Tibial artery (tissue), 4 donors: ENCODE measurements around the gene PACSIN1.

Experiments used
- DNase-seq, 2 donors: peaks; one replicate each; pipeline ENCODE4 v3.0.0-alpha.2; 2019
- H3K27ac ChIP-seq, 2 donors: fragments of 200-600 bp; sonication (generic) in 1 of 2; 1 replicate in 1 of 2; 2 replicates in 1 of 2; pipeline ENCODE4 v1.5.1; 2018 to 2019; ENCODE audit warnings: mild to moderate bottlenecking in 1 of 2
- H3K27me3 ChIP-seq, 2 donors: fragments of 200-600 bp; sonication (generic) in 1 of 2; one replicate each; pipeline versions ENCODE4 v1.5.1 to v1.6.0; 2016 to 2019
- H3K36me3 ChIP-seq, 3 donors: fragments of 200-600 bp; sonication (generic) in 2 of 3; one replicate each; pipeline ENCODE4 v1.5.1; 2016 to 2019; ENCODE audit warnings: mild to moderate bottlenecking in 2 of 3
- H3K4me1 ChIP-seq, 4 donors: fragments of 200-600 bp; sonication (generic) in 2 of 4; 1 replicate in 3 of 4; 2 replicates in 1 of 4; pipeline ENCODE4 v1.5.1; 2016 to 2019
- H3K4me3 ChIP-seq, 2 donors: fragments of 200-600 bp; sonication (generic) in 1 of 2; 1 replicate in 1 of 2; 2 replicates in 1 of 2; pipeline ENCODE4 v1.5.1; 2018 to 2019; ENCODE audit warnings: mild to moderate bottlenecking in 2 of 2
- H3K9me3 ChIP-seq, 3 donors: fragments of 200-600 bp; sonication (generic) in 1 of 3; one replicate each; pipeline ENCODE4 v1.5.1; 2016 to 2019
- intact Hi-C: fragments of 100-400 bp; cut with DNase I; formaldehyde crosslinking; loops from one replicate; pipeline ENCODE4 v1.15.0; 2023; ENCODE audit warnings: low total_unique reads
- TF ChIP-seq, protein P1 (sequence below), 2 experiments: fragments of 200-600 bp in 1 of 2; fragments of 450-650 bp in 1 of 2; IDR thresholded peaks; one replicate each; pipeline ENCODE4 v1.5.1; 2017 to 2019; ENCODE audit warnings: antibody characterized with exemption in 2 of 2, mild to moderate bottlenecking in 1 of 2, moderate library complexity in 1 of 2

Gene PACSIN1

DNA sequence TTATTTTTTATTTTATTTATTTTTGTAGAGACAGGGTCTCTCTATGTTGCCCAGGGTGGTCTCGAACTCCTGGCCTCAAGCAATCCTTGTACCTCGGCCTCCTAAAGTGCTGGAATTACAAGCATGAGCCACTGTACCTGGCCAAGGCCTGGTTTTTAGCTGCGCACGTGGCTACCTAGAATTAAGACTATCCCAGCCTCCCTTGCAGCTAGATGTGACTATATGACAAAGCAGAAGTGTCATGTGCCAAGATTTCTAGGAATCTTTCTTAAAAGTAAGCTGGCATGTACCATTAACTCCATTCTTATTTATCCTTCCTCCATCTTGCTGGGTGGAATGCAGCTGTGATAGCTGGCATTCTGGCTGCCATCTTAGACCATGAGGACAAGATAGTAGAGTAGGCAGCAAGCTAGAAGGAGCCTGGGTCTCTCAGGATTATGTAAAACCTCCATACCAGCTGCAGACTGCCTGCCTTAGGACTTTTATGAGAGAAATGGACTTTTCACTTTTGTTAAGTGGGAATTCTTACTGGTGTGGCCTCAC lies 92.4 kb downstream of the PACSIN1 start:
- H3K4me3 ChIP-seq, result no peak overlapping the region

DNA sequence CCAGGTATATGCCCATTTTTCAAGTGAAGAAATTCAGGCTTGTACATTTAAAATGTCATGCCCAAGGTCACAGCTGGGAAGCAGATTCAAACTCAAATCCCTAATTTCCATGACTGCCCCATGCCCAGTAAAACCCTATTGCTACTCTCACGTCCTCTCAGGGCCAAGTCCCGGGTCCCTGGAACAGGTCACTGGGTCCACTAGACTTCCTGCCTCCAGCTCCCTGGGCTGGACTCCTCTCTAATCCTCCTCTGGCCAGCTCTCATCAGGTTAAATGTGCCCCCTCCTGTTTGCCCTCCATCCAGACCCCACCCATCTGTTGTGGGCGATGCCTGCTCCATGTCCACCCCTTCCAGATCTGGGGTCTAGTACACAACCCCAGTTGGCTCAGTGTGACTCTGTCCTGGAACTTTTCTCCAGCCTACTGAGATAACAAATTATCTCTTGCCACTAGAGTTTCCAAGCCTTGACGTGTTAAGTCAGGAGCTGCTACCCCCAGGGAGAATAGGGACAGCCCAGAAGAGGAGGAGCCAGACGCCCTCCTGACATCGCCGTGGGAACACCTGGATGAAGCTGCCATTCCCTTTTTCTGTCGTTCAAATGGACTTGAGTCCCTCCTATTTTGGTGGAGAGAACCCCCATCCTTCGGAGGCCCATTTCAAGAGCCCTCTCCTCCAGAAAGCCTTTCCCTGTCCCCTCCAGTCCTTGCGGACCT lies 93.9 kb downstream of the PACSIN1 start:
- no peaks in the 10 kb centered on the region for H3K36me3 ChIP-seq
- DNase-seq, result no peak

More for the DNA sequence above, 92.4 kb downstream of the PACSIN1 start:
- H3K9me3 ChIP-seq, result peaks cover 0 to 9% (median 0%) of the 10 kb centered on the region in 3 donors
- no peak overlapping the region for H3K27ac ChIP-seq
- H3K27me3 ChIP-seq, result peaks cover 0 to 15% of the 10 kb centered on the region in 2 donors
- DNase-seq, result no peak
- intact Hi-C loops, result no loop called here
- no peaks in the 10 kb centered on the region for H3K36me3 ChIP-seq
- TF ChIP-seq, protein P1, sequence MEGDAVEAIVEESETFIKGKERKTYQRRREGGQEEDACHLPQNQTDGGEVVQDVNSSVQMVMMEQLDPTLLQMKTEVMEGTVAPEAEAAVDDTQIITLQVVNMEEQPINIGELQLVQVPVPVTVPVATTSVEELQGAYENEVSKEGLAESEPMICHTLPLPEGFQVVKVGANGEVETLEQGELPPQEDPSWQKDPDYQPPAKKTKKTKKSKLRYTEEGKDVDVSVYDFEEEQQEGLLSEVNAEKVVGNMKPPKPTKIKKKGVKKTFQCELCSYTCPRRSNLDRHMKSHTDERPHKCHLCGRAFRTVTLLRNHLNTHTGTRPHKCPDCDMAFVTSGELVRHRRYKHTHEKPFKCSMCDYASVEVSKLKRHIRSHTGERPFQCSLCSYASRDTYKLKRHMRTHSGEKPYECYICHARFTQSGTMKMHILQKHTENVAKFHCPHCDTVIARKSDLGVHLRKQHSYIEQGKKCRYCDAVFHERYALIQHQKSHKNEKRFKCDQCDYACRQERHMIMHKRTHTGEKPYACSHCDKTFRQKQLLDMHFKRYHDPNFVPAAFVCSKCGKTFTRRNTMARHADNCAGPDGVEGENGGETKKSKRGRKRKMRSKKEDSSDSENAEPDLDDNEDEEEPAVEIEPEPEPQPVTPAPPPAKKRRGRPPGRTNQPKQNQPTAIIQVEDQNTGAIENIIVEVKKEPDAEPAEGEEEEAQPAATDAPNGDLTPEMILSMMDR (IDR thresholded peaks at IDR 0.05), result no peak
- H3K4me1 ChIP-seq, result peaks cover 0 to 6% (median 0%) of the 10 kb centered on the region in 4 donors

DNA sequence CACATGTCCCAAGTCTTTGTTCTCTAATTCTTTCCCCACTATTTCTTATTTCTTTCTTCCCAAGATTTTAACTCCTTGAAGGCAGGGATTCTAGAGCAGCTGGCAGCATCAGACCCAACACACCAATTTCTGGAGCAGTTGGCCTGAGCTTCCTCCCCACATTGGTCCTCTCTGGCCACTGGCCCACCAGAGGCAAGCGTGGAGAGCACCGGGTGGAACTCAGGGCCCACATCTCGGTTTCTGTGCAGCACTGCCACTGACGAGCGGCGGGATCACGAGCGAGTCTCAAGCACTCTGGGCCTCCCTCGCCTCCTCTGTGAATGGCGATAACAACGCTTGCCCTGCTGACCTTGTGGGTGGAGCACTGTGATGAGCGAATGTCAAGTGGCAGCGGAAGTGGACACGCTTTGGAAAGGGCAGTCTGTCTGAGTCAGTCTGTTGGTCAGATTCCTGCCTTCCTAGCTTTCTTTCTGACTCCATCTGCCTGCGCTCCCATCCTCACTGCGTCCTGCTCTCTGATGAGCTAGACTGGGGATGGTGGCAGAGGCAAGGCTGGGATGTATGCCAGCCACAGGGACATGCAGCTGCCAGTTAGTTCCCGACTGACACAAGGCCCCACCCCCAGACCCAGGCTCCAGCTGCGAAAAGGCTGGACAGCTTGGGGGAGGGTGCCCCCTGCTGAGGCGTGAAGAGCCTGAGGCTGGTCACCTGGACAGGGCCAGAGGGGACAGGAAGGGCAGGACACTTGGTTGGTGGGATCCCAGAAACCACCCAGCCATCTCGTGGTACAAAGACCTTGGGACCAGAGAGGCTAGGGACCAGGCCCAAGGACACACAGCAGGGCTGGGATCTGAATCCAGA lies 94.7 kb downstream of the PACSIN1 start:
- Histone ChIP-seq H3K36me3 (no peaks in the 10 kb centered on the region), H3K27ac (no peak overlapping the region), H3K4me1 (no peaks in the 10 kb centered on the region), H3K9me3 (peaks cover 0 to 9% (median 0%) of the 10 kb centered on the region in 3 donors), H3K4me3 (no peak overlapping the region), H3K27me3 (peaks cover 0 to 29% of the 10 kb centered on the region in 2 donors)
- DNase-seq, result no peak
- intact Hi-C loops, result no loop called here
- TF ChIP-seq, protein P1 (IDR thresholded peaks at IDR 0.05), result no peak

More for the DNA sequence above, 93.9 kb downstream of the PACSIN1 start:
- Histone ChIP-seq H3K4me3 (no peak overlapping the region), H3K27ac (no peak overlapping the region), H3K27me3 (peaks cover 0 to 25% of the 10 kb centered on the region in 2 donors), H3K9me3 (peaks cover 0 to 9% (median 0%) of the 10 kb centered on the region in 3 donors), H3K4me1 (no peaks in the 10 kb centered on the region)
- TF ChIP-seq, protein P1 (IDR thresholded peaks at IDR 0.05), result no peak
- intact Hi-C loops, result no loop called here

DNA sequence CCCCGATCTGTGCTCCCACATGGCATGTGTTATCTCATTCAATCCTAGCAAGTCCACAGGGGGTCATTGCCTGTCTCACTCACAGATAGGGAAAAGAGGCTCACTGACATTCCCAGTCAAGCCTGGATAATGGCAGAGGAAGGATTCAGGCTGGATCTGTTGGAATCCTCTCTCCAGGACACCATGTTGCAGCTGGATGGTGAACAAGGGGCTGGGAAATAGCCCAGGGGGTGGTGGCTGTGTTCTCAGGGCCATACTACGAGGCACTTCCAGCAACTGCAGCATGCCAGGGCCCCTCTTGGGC lies 95.3 kb downstream of the PACSIN1 start:
- intact Hi-C loops, result no loop called here
- Histone ChIP-seq H3K4me3 (no peak overlapping the region), H3K9me3 (peaks cover 0 to 9% (median 0%) of the 10 kb centered on the region in 3 donors), H3K27me3 (peaks cover 0 to 32% of the 10 kb centered on the region in 2 donors), H3K27ac (no peak overlapping the region), H3K36me3 (no peaks in the 10 kb centered on the region), H3K4me1 (no peaks in the 10 kb centered on the region)
- TF ChIP-seq, protein P1 (IDR thresholded peaks at IDR 0.05), result no peak
- no peak for DNase-seq

DNA sequence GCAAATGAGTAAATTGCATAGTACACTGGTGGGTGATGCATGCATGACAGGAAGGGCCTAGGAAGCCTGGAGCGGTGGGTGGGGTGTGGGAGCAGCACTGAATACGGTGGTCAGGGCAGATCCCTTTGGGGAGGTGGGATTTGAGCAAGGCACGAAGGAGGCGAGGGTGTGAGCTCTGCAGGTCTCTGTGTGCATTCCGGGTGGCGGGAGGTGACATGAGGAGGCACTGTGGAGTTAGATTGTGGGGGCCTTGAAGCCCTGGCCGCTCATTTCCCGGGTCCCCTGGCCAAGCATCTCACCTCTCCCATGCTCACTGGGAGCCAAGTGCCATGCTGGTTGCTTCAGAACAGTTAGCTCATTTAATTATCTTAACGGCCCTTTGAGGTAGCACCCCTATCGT lies 96.5 kb downstream of the PACSIN1 start:
- DNase-seq, result no peak
- intact Hi-C loops, result no loop called here
- Histone ChIP-seq H3K4me3 (no peak overlapping the region), H3K27me3 (peaks cover 0 to 41% of the 10 kb centered on the region in 2 donors), H3K9me3 (peaks cover 0 to 9% (median 0%) of the 10 kb centered on the region in 3 donors), H3K36me3 (no peaks in the 10 kb centered on the region), H3K4me1 (no peaks in the 10 kb centered on the region), H3K27ac (no peak overlapping the region)
- TF ChIP-seq, protein P1 (IDR thresholded peaks at IDR 0.05), result no peak
